Measurements from ENCODE around the gene NLGN1. TPM values are rescaled to one million over a fixed set of nuclear protein-coding genes. Genes with fewer than 3 reads are reported as not detected.

NLGN1 gene
- total RNA-seq, 3 donors from 2014 or later (not counting 1 experiment from before 2014, with no cell fraction given) = not detected

GRCh38 chr3:173841334-173841733, 443.8 kb downstream of the NLGN1 start:
- no peak for ATAC-seq
- WGBS (ENCODE audit: insufficient coverage) = 83% methylated on average over 1 of the region's 1 CpG
- Histone ChIP-seq H3K9me3 (ENCODE audit: control insufficient read depth, insufficient read depth, low read length) (no peaks in the 10 kb centered on the region), H3K27me3 (ENCODE audit: control insufficient read depth, insufficient read depth, low read length) (no peaks in the 10 kb centered on the region), H3K4me3 (ENCODE audit: low read length) (no peak overlapping the region), H3K36me3 (ENCODE audit: control insufficient read depth, insufficient read depth, low read length) (no peaks in the 10 kb centered on the region), H3K4me1 (ENCODE audit: control insufficient read depth, insufficient read depth, low read length) (no peaks in the 10 kb centered on the region), H3K27ac (ENCODE audit: low read length) (no peak overlapping the region)
- Mint-ChIP-seq H3K4me1 (no peaks in the 10 kb centered on the region), H3K36me3 (no peaks in the 10 kb centered on the region), H3K27ac (no peak overlapping the region), H3K27me3 (ENCODE audit: low read depth in 2 of 2) (no peaks in the 10 kb centered on the region), H3K9me3 (peaks cover 22% of the 10 kb centered on the region in 2 donors), H3K4me3 (no peak overlapping the region)
- DNase-seq = no peak
- intact Hi-C loops (cut with micrococcal nuclease) = no loop called here
- no peak for TF ChIP-seq CTCF (IDR thresholded peaks at IDR 0.05)

GRCh38 chr3:173843060-173843459, 445.5 kb downstream of the NLGN1 start:
- H3K36me3 Mint-ChIP-seq = no peaks in the 10 kb centered on the region
- DNase-seq (no peak), ATAC-seq (no peak)
- peaks cover 18 to 23% of the 10 kb centered on the region in 2 donors for H3K9me3 Mint-ChIP-seq
- no peaks in the 10 kb centered on the region for H3K4me1 ChIP-seq (ENCODE audit: control insufficient read depth, insufficient read depth, low read length)
- intact Hi-C loops (cut with micrococcal nuclease) = no loop called here
- WGBS (ENCODE audit: insufficient coverage) = 88% methylated on average over 3 of the region's 3 CpGs
- TF ChIP-seq CTCF (IDR thresholded peaks at IDR 0.05) = no peak
- H3K4me1 Mint-ChIP-seq = no peaks in the 10 kb centered on the region
- H3K27me3 ChIP-seq (ENCODE audit: control insufficient read depth, insufficient read depth, low read length) = no peaks in the 10 kb centered on the region
- H3K36me3 ChIP-seq (ENCODE audit: control insufficient read depth, insufficient read depth, low read length) = no peaks in the 10 kb centered on the region
- H3K27ac Mint-ChIP-seq = no peak overlapping the region
- H3K4me3 Mint-ChIP-seq = no peak overlapping the region
- no peak overlapping the region for H3K27ac ChIP-seq (ENCODE audit: low read length)
- no peak overlapping the region for H3K4me3 ChIP-seq (ENCODE audit: low read length)
- no peaks in the 10 kb centered on the region for H3K27me3 Mint-ChIP-seq (ENCODE audit: low read depth in 2 of 2)
- no peaks in the 10 kb centered on the region for H3K9me3 ChIP-seq (ENCODE audit: control insufficient read depth, insufficient read depth, low read length)

GRCh38 chr3:173846584-173846983, 449.0 kb downstream of the NLGN1 start:
- Histone ChIP-seq H3K4me1 (ENCODE audit: control insufficient read depth, insufficient read depth, low read length) (no peaks in the 10 kb centered on the region), H3K36me3 (ENCODE audit: control insufficient read depth, insufficient read depth, low read length) (no peaks in the 10 kb centered on the region), H3K27me3 (ENCODE audit: control insufficient read depth, insufficient read depth, low read length) (no peaks in the 10 kb centered on the region), H3K27ac (ENCODE audit: low read length) (no peak overlapping the region), H3K9me3 (ENCODE audit: control insufficient read depth, insufficient read depth, low read length) (no peaks in the 10 kb centered on the region), H3K4me3 (ENCODE audit: low read length) (no peak overlapping the region)
- no peak for TF ChIP-seq CTCF (IDR thresholded peaks at IDR 0.05)
- intact Hi-C loops (cut with micrococcal nuclease) = no loop called here
- H3K4me1 Mint-ChIP-seq = no peaks in the 10 kb centered on the region
- no peak overlapping the region for H3K4me3 Mint-ChIP-seq
- WGBS (ENCODE audit: insufficient coverage) = 75% methylated on average over 1 of the region's 2 CpGs
- H3K27ac Mint-ChIP-seq = no peak overlapping the region
- H3K36me3 Mint-ChIP-seq = no peaks in the 10 kb centered on the region
- ATAC-seq (no peak), DNase-seq (no peak)
- no peaks in the 10 kb centered on the region for H3K27me3 Mint-ChIP-seq (ENCODE audit: low read depth in 2 of 2)
- H3K9me3 Mint-ChIP-seq = peaks cover 9 to 15% of the 10 kb centered on the region in 2 donors

GRCh38 chr3:173849489-173849888, 451.9 kb downstream of the NLGN1 start:
- Histone ChIP-seq H3K4me1 (ENCODE audit: control insufficient read depth, insufficient read depth, low read length) (no peaks in the 10 kb centered on the region), H3K9me3 (ENCODE audit: control insufficient read depth, insufficient read depth, low read length) (no peaks in the 10 kb centered on the region), H3K27me3 (ENCODE audit: control insufficient read depth, insufficient read depth, low read length) (no peaks in the 10 kb centered on the region), H3K36me3 (ENCODE audit: control insufficient read depth, insufficient read depth, low read length) (no peaks in the 10 kb centered on the region), H3K4me3 (ENCODE audit: low read length) (no peak overlapping the region), H3K27ac (ENCODE audit: low read length) (no peak overlapping the region)
- Mint-ChIP-seq H3K4me1 (no peaks in the 10 kb centered on the region), H3K27me3 (ENCODE audit: low read depth in 2 of 2) (no peaks in the 10 kb centered on the region), H3K27ac (no peak overlapping the region), H3K36me3 (no peaks in the 10 kb centered on the region), H3K4me3 (no peak overlapping the region), H3K9me3 (peaks cover 2 to 9% of the 10 kb centered on the region in 2 donors)
- no peak for TF ChIP-seq CTCF (IDR thresholded peaks at IDR 0.05)
- DNase-seq (no peak), ATAC-seq (no peak)
- intact Hi-C loops (cut with micrococcal nuclease) = no loop called here
- 80% methylated on average over 1 of the region's 4 CpGs for WGBS (ENCODE audit: insufficient coverage)
